B cell (primary cell): Measurements from ENCODE around the gene FUCA2. TPM values are rescaled to one million over a fixed set of nuclear protein-coding genes. Genes with fewer than 3 reads are reported as not detected.

ENCODE experiments used
- ATAC-seq: fragments of 200-7000 bp; cut with Tn5 transposase; one replicate; pipeline ENCODE4 v1.10.0; 2021; ENCODE audit warnings: low read depth, mild to moderate bottlenecking, moderate number of reproducible peaks, moderate library complexity
- CTCF ChIA-PET: fragments of 350-600 bp; sonication (Branson Sonifier 250); formaldehyde crosslinking; loops from one replicate; lab custom pipeline; 2021; ENCODE audit warnings: antibody characterized with exemption, inconsistent platforms; lab: Charles Lee
- POLR2A ChIA-PET: fragments of 350-600 bp; sonication (Branson Sonifier 250); formaldehyde crosslinking; loops from one replicate; lab custom pipeline; 2021; ENCODE audit warnings: antibody characterized with exemption; lab: Charles Lee
- DNase-seq: peaks from one replicate; pipeline ENCODE4 v3.0.0; 2013
- H2AFZ ChIP-seq: 2 replicates; pipeline ENCODE4 v1.6.1; 2012; ENCODE audit warnings: mild to moderate bottlenecking, low read depth, low read length; ENCODE audit not compliant: insufficient read depth, poor library complexity, severe bottlenecking
- H3K27ac ChIP-seq, 2 donors: 1 replicate in 1 of 2; 2 replicates in 1 of 2; pipeline ENCODE4 v1.5.1; 2012 to 2013; ENCODE audit warnings: low read length in 2 of 2, mild to moderate bottlenecking in 2 of 2, moderate library complexity in 1 of 2
- H3K27me3 ChIP-seq, 4 experiments: fragments of 200-600 bp in 1 of 4; sonication (generic) in 1 of 4; replicated peaks in 1 of 4; 1 replicate in 2 of 4; 2 replicates in 2 of 4; pipeline versions ENCODE4 v1.6.1 to v1.7.0; 2013 to 2016; ENCODE audit warnings: low read length in 3 of 4, mild to moderate bottlenecking in 2 of 4, mixed read lengths in 1 of 4, moderate library complexity in 1 of 4; ENCODE audit not compliant: insufficient read depth in 4 of 4, control insufficient read depth in 3 of 4; ENCODE audit errors: control extremely low read depth in 1 of 4
- H3K36me3 ChIP-seq, 2 experiments: replicated peaks in 1 of 2; 1 replicate in 1 of 2; 2 replicates in 1 of 2; pipeline versions ENCODE4 v1.6.1 to v1.7.1; 2013; ENCODE audit warnings: low read length in 1 of 2; ENCODE audit not compliant: insufficient read depth in 2 of 2, control insufficient read depth in 1 of 2; ENCODE audit errors: control extremely low read depth in 1 of 2, extremely low read depth in 1 of 2
- H3K4me1 ChIP-seq, 2 donors: fragments of 200-600 bp in 1 of 2; sonication (generic) in 1 of 2; 1 replicate in 1 of 2; 2 replicates in 1 of 2; pipeline versions ENCODE4 v1.5.1 to v1.6.1; 2013 to 2017; ENCODE audit warnings: low read length in 2 of 2; ENCODE audit not compliant: control insufficient read depth in 2 of 2, insufficient read depth in 2 of 2
- H3K4me2 ChIP-seq: replicated peaks from 2 replicates; pipeline ENCODE3; 2012; ENCODE audit warnings: mild to moderate bottlenecking, low read depth, low read length; ENCODE audit not compliant: poor library complexity, severe bottlenecking
- H3K4me3 ChIP-seq, 5 experiments: fragments of 200-600 bp in 1 of 5; sonication (generic) in 1 of 5; 1 replicate in 3 of 5; 2 replicates in 2 of 5; pipeline versions ENCODE4 v1.5.1 to v1.7.0; 2011 to 2016; ENCODE audit warnings: low read length in 4 of 5, mild to moderate bottlenecking in 4 of 5, low read depth in 2 of 5, control low read depth in 1 of 5, moderate library complexity in 1 of 5; ENCODE audit not compliant: insufficient read depth in 1 of 5; ENCODE audit errors: control extremely low read depth in 1 of 5, extremely low read depth in 1 of 5
- H3K79me2 ChIP-seq: fragments of 200-600 bp; sonication (generic); one replicate; pipeline ENCODE4 v1.6.0; 2016; ENCODE audit warnings: low read length; ENCODE audit not compliant: control insufficient read depth, insufficient read depth
- H3K9ac ChIP-seq: fragments of 200-600 bp; sonication (generic); 2 replicates; pipeline ENCODE4 v1.6.1; 2017; ENCODE audit warnings: mild to moderate bottlenecking, low read length, moderate library complexity
- H3K9me3 ChIP-seq, 3 donors: one replicate each; pipeline versions ENCODE4 v1.6.1 to v1.7.1; 2013; ENCODE audit warnings: low read length in 2 of 3; ENCODE audit not compliant: control insufficient read depth in 2 of 3, insufficient read depth in 1 of 3; ENCODE audit errors: control extremely low read depth in 1 of 3
- H4K20me1 ChIP-seq: 2 replicates; pipeline ENCODE4 v1.6.0; 2012; ENCODE audit warnings: mild to moderate bottlenecking, low read length; ENCODE audit not compliant: insufficient read depth, control insufficient read depth, poor library complexity, severe bottlenecking
- H3K27ac Mint-ChIP-seq: one replicate; pipeline ENCODE4 v1.8.0; 2021; ENCODE audit warnings: mixed read lengths
- H3K27me3 Mint-ChIP-seq: one replicate; pipeline ENCODE4 v1.8.0; 2021; ENCODE audit warnings: mixed read lengths
- H3K4me1 Mint-ChIP-seq: one replicate; pipeline ENCODE4 v1.8.0; 2021; ENCODE audit warnings: mixed read lengths
- H3K4me3 Mint-ChIP-seq: one replicate; pipeline ENCODE4 v1.8.0; 2021; ENCODE audit warnings: mixed read lengths
- H3K9me3 Mint-ChIP-seq: one replicate; pipeline ENCODE4 v1.8.0; 2022; ENCODE audit warnings: mixed read lengths; ENCODE audit not compliant: insufficient read depth
- EZH2 ChIP-seq: IDR thresholded peaks from 2 replicates; pipeline ENCODE4 v1.6.1; 2012; ENCODE audit warnings: borderline replicate concordance, low read depth, mild to moderate bottlenecking, moderate library complexity, low read length; ENCODE audit not compliant: insufficient read depth, poor library complexity, severe bottlenecking
- WGBS: methylation state at CpG from one replicate; pipeline ENCODE4 v1.1.5; 2013; ENCODE audit warnings: missing lambda C conversion rate; ENCODE audit not compliant: insufficient coverage; 5-methylcytosine and 5-hydroxymethylcytosine counted together
- intact Hi-C: fragments of 100-400 bp; cut with micrococcal nuclease; formaldehyde crosslinking; loops from one replicate; pipeline ENCODE4 v1.10.0; 2022
- polyA minus RNA-seq: library from RNA; depleted of rRNA, polyadenylated mRNA; stranded (reverse); fragments of >200 nt; gene quantifications from 2 replicates; pipeline ENCODE4 v1.2.3, GENCODE V29; 2012
- polyA plus RNA-seq: library from polyadenylated mRNA; depleted of rRNA; stranded (reverse); fragments of >200 nt; gene quantifications from 2 replicates; pipeline ENCODE4 v1.2.3, GENCODE V29; 2012
- total RNA-seq, 2 donors: library from RNA; stranded (reverse); fragments of 120-200 nt in 1 of 2; gene quantifications; 1 replicate in 1 of 2; 2 replicates in 1 of 2; pipeline versions ENCODE4 v1.2.3 to v1.2.4, GENCODE V29; 2013 to 2022
- TF ChIP-seq, protein P1 (sequence below): fragments of 200-600 bp; IDR thresholded peaks from one replicate; pipeline ENCODE4 v1.8.0; 2022; ENCODE audit warnings: antibody characterized with exemption, mild to moderate bottlenecking

The FUCA2 gene, protein sequence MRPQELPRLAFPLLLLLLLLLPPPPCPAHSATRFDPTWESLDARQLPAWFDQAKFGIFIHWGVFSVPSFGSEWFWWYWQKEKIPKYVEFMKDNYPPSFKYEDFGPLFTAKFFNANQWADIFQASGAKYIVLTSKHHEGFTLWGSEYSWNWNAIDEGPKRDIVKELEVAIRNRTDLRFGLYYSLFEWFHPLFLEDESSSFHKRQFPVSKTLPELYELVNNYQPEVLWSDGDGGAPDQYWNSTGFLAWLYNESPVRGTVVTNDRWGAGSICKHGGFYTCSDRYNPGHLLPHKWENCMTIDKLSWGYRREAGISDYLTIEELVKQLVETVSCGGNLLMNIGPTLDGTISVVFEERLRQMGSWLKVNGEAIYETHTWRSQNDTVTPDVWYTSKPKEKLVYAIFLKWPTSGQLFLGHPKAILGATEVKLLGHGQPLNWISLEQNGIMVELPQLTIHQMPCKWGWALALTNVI
- total RNA-seq (8.3 and 8.8 TPM in 2 replicates), polyA plus RNA-seq (3.6 and 4.3 TPM in 2 replicates), polyA minus RNA-seq (2.3 and 2.6 TPM in 2 replicates)
- total RNA-seq (2013), result 6.8 TPM

DNA sequence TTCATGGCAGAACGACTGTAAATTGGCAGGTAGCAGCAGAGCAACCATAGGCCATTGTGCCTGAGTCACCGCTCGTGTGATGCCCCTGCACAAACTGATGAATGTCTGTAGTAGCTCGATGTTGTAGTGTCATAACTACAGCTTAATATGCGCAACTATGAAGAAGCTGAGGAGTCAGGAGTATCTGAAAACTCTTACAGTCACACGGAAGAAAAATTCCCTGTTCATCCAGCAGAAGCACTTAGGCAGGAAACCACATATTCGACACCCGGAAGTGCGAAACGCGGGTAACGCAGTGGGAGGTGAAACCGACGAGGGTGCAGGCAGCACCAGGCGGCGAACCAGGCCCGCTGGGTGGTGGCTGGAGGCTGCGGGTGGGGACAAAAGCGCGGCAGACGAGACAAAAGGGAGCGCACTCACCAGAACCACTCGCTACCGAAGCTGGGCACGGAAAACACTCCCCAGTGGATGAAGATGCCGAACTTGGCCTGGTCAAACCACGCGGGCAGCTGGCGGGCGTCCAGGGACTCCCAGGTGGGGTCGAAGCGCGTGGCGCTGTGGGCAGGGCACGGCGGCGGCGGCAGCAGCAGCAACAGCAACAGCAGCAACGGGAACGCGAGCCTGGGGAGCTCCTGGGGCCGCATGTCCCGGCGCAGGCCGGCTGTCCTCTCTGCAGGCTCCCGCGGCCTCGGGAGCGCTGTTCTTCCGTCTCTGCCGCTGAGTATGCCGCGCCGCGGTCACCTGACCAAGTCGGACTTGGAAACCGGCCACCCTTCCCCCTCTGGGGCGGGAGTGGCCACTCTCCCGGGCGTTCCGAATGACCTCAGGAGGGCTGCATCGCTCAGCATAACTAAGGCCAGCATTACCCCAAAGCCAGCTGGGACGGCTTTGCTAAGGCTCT, at the start of gene FUCA2:
Gene FUCA2 (minus strand): TSS at position 730 of the 901 bp plus-strand sequence. CDS start 86 bp downstream, at position 644.
- WGBS, result 2% methylated on average over 55 of the region's 63 CpGs

More for the DNA sequence above, at the start of gene FUCA2:
- Histone ChIP-seq H3K4me2 (peak within 1 kb of the TSS; percentile 80), H3K36me3 (peaks cover 0 to 2% of the 10 kb centered on the region in 2 experiments), H3K4me1 (peaks cover 15 to 19% of the 10 kb centered on the region in 2 donors), H2AFZ (peak within 1 kb of the TSS; percentile 91), H3K27ac (peak within 1 kb of the TSS; percentile 47 to 72), H3K4me3 (peak within 1 kb of the TSS; percentile 46 to 74 (median 64)), H3K27me3 (no peaks in the 10 kb centered on the region), H4K20me1 (no peaks in the 10 kb centered on the region), H3K79me2 (peaks cover 6% of the 10 kb centered on the region), H3K9me3 (no peaks in the 10 kb centered on the region), H3K9ac (peak within 1 kb of the TSS; percentile 83)
- CTCF ChIA-PET, result interaction anchor here (0.6 to 4.5 kb wide), 4 partner anchors 25 to 321 kb away, joined by 4 to 26 read pairs (median 6); partner anchors contain the start of genes ADAT2 and PEX3
- DNase-seq (peak; percentile 69), ATAC-seq (peak; percentile 65)
- H3K9me3 Mint-ChIP-seq, result no peaks in the 10 kb centered on the region
- H3K4me3 Mint-ChIP-seq, result peak within 1 kb of the TSS; percentile 98
- H3K27me3 Mint-ChIP-seq, result no peaks in the 10 kb centered on the region
- intact Hi-C loops, result loop anchor here (1.0 to 2.0 kb wide), 2 partner anchors 26 to 60 kb away; no protein-coding TSS in a partner anchor
- POLR2A ChIA-PET, result interaction anchor here (1.3 kb wide), 1 partner anchor 61 kb away, joined by 4 read pairs; the partner anchor contains the start of genes ADAT2 and PEX3
- no peak for TF ChIP-seq EZH2
- TF ChIP-seq, protein P1, sequence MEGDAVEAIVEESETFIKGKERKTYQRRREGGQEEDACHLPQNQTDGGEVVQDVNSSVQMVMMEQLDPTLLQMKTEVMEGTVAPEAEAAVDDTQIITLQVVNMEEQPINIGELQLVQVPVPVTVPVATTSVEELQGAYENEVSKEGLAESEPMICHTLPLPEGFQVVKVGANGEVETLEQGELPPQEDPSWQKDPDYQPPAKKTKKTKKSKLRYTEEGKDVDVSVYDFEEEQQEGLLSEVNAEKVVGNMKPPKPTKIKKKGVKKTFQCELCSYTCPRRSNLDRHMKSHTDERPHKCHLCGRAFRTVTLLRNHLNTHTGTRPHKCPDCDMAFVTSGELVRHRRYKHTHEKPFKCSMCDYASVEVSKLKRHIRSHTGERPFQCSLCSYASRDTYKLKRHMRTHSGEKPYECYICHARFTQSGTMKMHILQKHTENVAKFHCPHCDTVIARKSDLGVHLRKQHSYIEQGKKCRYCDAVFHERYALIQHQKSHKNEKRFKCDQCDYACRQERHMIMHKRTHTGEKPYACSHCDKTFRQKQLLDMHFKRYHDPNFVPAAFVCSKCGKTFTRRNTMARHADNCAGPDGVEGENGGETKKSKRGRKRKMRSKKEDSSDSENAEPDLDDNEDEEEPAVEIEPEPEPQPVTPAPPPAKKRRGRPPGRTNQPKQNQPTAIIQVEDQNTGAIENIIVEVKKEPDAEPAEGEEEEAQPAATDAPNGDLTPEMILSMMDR, result no peak
- peaks cover 33% of the 10 kb centered on the region for H3K4me1 Mint-ChIP-seq
- H3K27ac Mint-ChIP-seq, result peak within 1 kb of the TSS; percentile 95
